ENCODE measurements around the gene TTC4.
A peak's percentile ranks its signal among the peaks of the same experiment; 100 is the strongest.

Gene TTC4

GRCh38 chr1:54787604-54788003 lies 71.9 kb downstream of the TTC4 start:
- Histone ChIP-seq H3K27ac (ENCODE audit: low read depth, low read length) (no peak overlapping the region), H3K4me3 (ENCODE audit: low read length) (no peak overlapping the region), H3K36me3 (ENCODE audit: control insufficient read depth, low read length) (no peaks in the 10 kb centered on the region), H3K79me2 (ENCODE audit: control insufficient read depth, low read length) (no peaks in the 10 kb centered on the region), H3K9me3 (ENCODE audit: control insufficient read depth, insufficient read depth, low read length) (peaks cover 3% of the 10 kb centered on the region; the same call in 1 of the 2 replicates), H3K27me3 (ENCODE audit: control insufficient read depth, low read length) (no peaks in the 10 kb centered on the region; the same call in 1 of the 2 replicates), H3F3A (ENCODE audit: control insufficient read depth, insufficient read depth) (no peaks in the 10 kb centered on the region), H3K9me2 (replicated peaks; ENCODE audit: control insufficient read depth, low read length) (no peaks in the 10 kb centered on the region), H3K4me2 (ENCODE audit: low read length) (no peak overlapping the region), H3K4me1 (ENCODE audit: control insufficient read depth, low read length) (no peaks in the 10 kb centered on the region), H4K20me1 (ENCODE audit: control insufficient read depth, insufficient read depth, low read depth, low read length) (no peaks in the 10 kb centered on the region)
- TF ChIP-seq EZH2phosphoT487 (IDR thresholded peaks at IDR 0.05; ENCODE audit: borderline replicate concordance, low read length), result no peak
- no peak for TF ChIP-seq CTCF (IDR thresholded peaks at IDR 0.05; ENCODE audit: low read depth, low read length, poor library complexity, severe bottlenecking)

DNA sequence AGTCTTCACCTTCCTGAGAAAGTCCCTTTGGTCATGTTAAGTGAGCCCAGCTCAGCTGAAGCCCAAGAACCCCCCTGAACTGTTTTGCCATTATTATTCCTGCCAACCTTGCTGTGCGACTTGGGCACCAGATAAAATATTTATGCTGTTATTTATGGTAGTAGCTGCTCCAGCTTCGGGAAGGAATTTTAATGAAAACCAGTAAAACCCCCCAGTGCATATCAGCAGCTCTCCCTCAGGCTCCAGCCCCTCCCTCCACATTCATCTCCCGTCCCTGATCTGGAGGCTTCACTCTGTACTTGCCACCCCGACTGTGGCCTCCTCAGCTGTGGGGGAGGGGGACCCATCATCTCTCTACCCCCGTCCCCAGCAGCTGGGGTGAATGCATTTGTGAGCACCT lies 72.8 kb downstream of the TTC4 start:
- Histone ChIP-seq H3K4me1 (ENCODE audit: control insufficient read depth, low read length) (no peaks in the 10 kb centered on the region), H3K9me3 (ENCODE audit: control insufficient read depth, insufficient read depth, low read length) (peaks cover 3% of the 10 kb centered on the region; the same call in 1 of the 2 replicates), H3K27ac (ENCODE audit: low read depth, low read length) (no peak overlapping the region), H3K27me3 (ENCODE audit: control insufficient read depth, low read length) (no peaks in the 10 kb centered on the region; the same call in 1 of the 2 replicates), H3K79me2 (ENCODE audit: control insufficient read depth, low read length) (no peaks in the 10 kb centered on the region), H3K36me3 (ENCODE audit: control insufficient read depth, low read length) (no peaks in the 10 kb centered on the region), H3K4me2 (ENCODE audit: low read length) (no peak overlapping the region), H3K4me3 (ENCODE audit: low read length) (no peak overlapping the region), H4K20me1 (ENCODE audit: control insufficient read depth, insufficient read depth, low read depth, low read length) (no peaks in the 10 kb centered on the region), H3K9me2 (replicated peaks; ENCODE audit: control insufficient read depth, low read length) (no peaks in the 10 kb centered on the region), H3F3A (ENCODE audit: control insufficient read depth, insufficient read depth) (no peaks in the 10 kb centered on the region)
- no peak for TF ChIP-seq CTCF (IDR thresholded peaks at IDR 0.05; ENCODE audit: low read depth, low read length, poor library complexity, severe bottlenecking)
- TF ChIP-seq EZH2phosphoT487 (IDR thresholded peaks at IDR 0.05; ENCODE audit: borderline replicate concordance, low read length), result no peak

- Histone ChIP-seq H3K79me2 (ENCODE audit: control insufficient read depth, low read length) (no peaks in the 10 kb centered on the region), H4K20me1 (ENCODE audit: control insufficient read depth, insufficient read depth, low read depth, low read length) (no peaks in the 10 kb centered on the region), H3F3A (ENCODE audit: control insufficient read depth, insufficient read depth) (no peaks in the 10 kb centered on the region), H3K27me3 (ENCODE audit: control insufficient read depth, low read length) (no peaks in the 10 kb centered on the region), H3K4me1 (ENCODE audit: control insufficient read depth, low read length) (no peaks in the 10 kb centered on the region), H3K36me3 (ENCODE audit: control insufficient read depth, low read length) (no peaks in the 10 kb centered on the region), H3K4me3 (ENCODE audit: low read length) (no peak overlapping the region), H3K9me3 (ENCODE audit: control insufficient read depth, insufficient read depth, low read length) (peaks cover 3% of the 10 kb centered on the region; the same call in 1 of the 2 replicates), H3K9me2 (replicated peaks; ENCODE audit: control insufficient read depth, low read length) (no peaks in the 10 kb centered on the region), H3K4me2 (ENCODE audit: low read length) (no peak overlapping the region), H3K27ac (ENCODE audit: low read depth, low read length) (no peak overlapping the region)
- TF ChIP-seq CTCF (IDR thresholded peaks at IDR 0.05; ENCODE audit: low read depth, low read length, poor library complexity, severe bottlenecking) (peak; percentile 94), EZH2phosphoT487 (IDR thresholded peaks at IDR 0.05; ENCODE audit: borderline replicate concordance, low read length) (no peak)
Observed at GRCh38 chr1:54791880-54792522, 76.3 kb downstream of the TTC4 start.

All from DOHH2 (cell line).